Panc1 (cell line): ENCODE data around the gene CNTN1.

ENCODE experiments used
- POLR2AphosphoS5 ChIP-seq: IDR thresholded peaks from 2 replicates; pipeline ENCODE4 v1.6.1; 2012; ENCODE audit warnings: mild to moderate bottlenecking, low read depth, low read length, moderate library complexity
- SIN3A ChIP-seq: IDR thresholded peaks from 2 replicates; pipeline ENCODE4 v1.6.1; 2012; ENCODE audit warnings: low read depth, mild to moderate bottlenecking, low read length, moderate library complexity, borderline replicate concordance; ENCODE audit not compliant: insufficient read depth
- TCF7L2 ChIP-seq: IDR thresholded peaks from 2 replicates; pipeline ENCODE4 v1.6.1; 2011; ENCODE audit warnings: mild to moderate bottlenecking, low read depth, low read length, inconsistent platforms
- TF ChIP-seq, protein P1 (sequence below): fragments of 450-650 bp; IDR thresholded peaks from 2 replicates; pipeline ENCODE4 v1.5.1; 2017; ENCODE audit warnings: mild to moderate bottlenecking

DNA sequence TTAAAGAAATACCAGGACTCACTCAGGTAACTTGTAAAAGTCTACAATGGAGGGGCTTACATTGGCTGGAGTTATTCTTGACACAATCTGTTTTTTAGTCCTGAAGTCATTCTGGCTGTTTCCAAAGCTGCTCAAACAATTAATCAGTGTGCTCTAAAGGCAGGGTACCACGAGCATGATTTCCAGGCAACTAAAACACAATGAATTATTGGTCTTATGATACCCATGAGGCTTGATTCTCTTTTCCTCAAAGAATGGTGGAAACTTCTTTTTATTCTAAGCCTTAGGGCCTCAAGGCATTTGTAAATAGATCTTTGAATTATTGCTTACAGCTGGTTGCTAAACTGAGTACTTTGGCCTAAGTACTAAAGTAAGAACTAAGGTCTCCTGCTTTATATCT lies 296.1 kb downstream of the CNTN1 start:
- TF ChIP-seq, protein P1, sequence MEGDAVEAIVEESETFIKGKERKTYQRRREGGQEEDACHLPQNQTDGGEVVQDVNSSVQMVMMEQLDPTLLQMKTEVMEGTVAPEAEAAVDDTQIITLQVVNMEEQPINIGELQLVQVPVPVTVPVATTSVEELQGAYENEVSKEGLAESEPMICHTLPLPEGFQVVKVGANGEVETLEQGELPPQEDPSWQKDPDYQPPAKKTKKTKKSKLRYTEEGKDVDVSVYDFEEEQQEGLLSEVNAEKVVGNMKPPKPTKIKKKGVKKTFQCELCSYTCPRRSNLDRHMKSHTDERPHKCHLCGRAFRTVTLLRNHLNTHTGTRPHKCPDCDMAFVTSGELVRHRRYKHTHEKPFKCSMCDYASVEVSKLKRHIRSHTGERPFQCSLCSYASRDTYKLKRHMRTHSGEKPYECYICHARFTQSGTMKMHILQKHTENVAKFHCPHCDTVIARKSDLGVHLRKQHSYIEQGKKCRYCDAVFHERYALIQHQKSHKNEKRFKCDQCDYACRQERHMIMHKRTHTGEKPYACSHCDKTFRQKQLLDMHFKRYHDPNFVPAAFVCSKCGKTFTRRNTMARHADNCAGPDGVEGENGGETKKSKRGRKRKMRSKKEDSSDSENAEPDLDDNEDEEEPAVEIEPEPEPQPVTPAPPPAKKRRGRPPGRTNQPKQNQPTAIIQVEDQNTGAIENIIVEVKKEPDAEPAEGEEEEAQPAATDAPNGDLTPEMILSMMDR = no peak
- TF ChIP-seq POLR2AphosphoS5 (no peak), SIN3A (no peak), TCF7L2 (no peak)
